ENCODE data around the gene SCUBE1. TPM values are rescaled to one million over a fixed set of nuclear protein-coding genes. Genes with fewer than 3 reads are reported as not detected.

The SCUBE1 gene
- total and polyA plus RNA-seq, 2 experiments from 2014 or later, result 0.81 to 3.2 TPM

GRCh38 chr22:43209971-43210370, 133.2 kb downstream of the SCUBE1 start:
- Mint-ChIP-seq H3K4me1 (peaks cover 10% of the 10 kb centered on the region), H3K4me3 (no peak overlapping the region), H3K27ac (no peak overlapping the region), H3K36me3 (ENCODE audit: low read depth) (no peaks in the 10 kb centered on the region), H3K9me3 (no peaks in the 10 kb centered on the region), H3K27me3 (ENCODE audit: insufficient read depth, low read depth, poor library complexity) (peaks cover 17% of the 10 kb centered on the region)
- Histone ChIP-seq H3K27me3 (ENCODE audit: insufficient read depth) (no peaks in the 10 kb centered on the region), H3K4me2 (no peak overlapping the region), H3K9me2 (ENCODE audit: insufficient read depth) (no peaks in the 10 kb centered on the region), H3F3A (replicated peaks; ENCODE audit: low read depth) (0 out of 2 replicates have a peak, but pooled peaks cover 4% of the 10 kb centered on the region), H3K36me3 (ENCODE audit: insufficient read depth) (no peaks in the 10 kb centered on the region), H3K4me3 (no peak overlapping the region), H2AFZ (no peak overlapping the region), H3K4me1 (ENCODE audit: insufficient read depth) (peaks cover 4% of the 10 kb centered on the region; the same call in 1 of the 2 replicates), H3K27ac (ENCODE audit: low read depth) (no peak overlapping the region), H3K79me2 (replicated peaks; ENCODE audit: insufficient read depth) (no peaks in the 10 kb centered on the region), H4K20me1 (replicated peaks; ENCODE audit: insufficient read depth) (no peaks in the 10 kb centered on the region)
- TF ChIP-seq NANOG (IDR thresholded peaks at IDR 0.05; ENCODE audit: borderline replicate concordance) (no peak), ETS1 (IDR thresholded peaks at IDR 0.05) (no peak), ZNF331 (CRISPR knock-in tag; IDR thresholded peaks at IDR 0.05; ENCODE audit: low read depth) (no peak), STAT1 (IDR thresholded peaks at IDR 0.05; ENCODE audit: unreplicated experiment) (no peak), EZH2 (IDR thresholded peaks at IDR 0.05; ENCODE audit: low read depth, unreplicated experiment) (no peak), ZNF114 (CRISPR knock-in tag; IDR thresholded peaks at IDR 0.05) (no peak), POLR2AphosphoS5 (IDR thresholded peaks at IDR 0.05; ENCODE audit: low read depth) (no peak), JUNB (IDR thresholded peaks at IDR 0.05; ENCODE audit: unreplicated experiment) (no peak), REST (IDR thresholded peaks at IDR 0.05; ENCODE audit: unreplicated experiment) (no peak), CTCF (conservative IDR thresholded peaks at IDR 0.05; ENCODE audit: low read depth in 2 of 2) (no peak), ZNF462 (CRISPR knock-in tag; IDR thresholded peaks at IDR 0.05) (no peak), EZH2phosphoT487 (IDR thresholded peaks at IDR 0.05; ENCODE audit: unreplicated experiment) (no peak), CREB1 (CRISPR knock-in tag; IDR thresholded peaks at IDR 0.05; ENCODE audit: low read depth) (no peak)
- ATAC-seq (no peak), DNase-seq (ENCODE audit: low spot score) (no peak)
